Measurements from ENCODE around the gene GALNT7.

- no peak for TF ChIP-seq POLR2A (IDR thresholded peaks at IDR 0.05)
- TF ChIP-seq CTCF (IDR thresholded peaks at IDR 0.05), result no peak
Observed at GRCh38 chr4:173214231-173214630, 45.6 kb downstream of the GALNT7 start.

Measured in heart left ventricle (tissue), 13 donors.